NT2/D1 (cell line): ENCODE results near the gene PLK4.

Source experiments
- SUZ12 ChIP-seq: IDR thresholded peaks from 2 replicates; pipeline ENCODE4 v1.6.1; 2011; ENCODE audit not compliant: insufficient read length, insufficient read depth; ENCODE audit errors: extremely low read depth
- ZNF274 ChIP-seq: IDR thresholded peaks from 2 replicates; pipeline ENCODE4 v1.6.1; 2011; ENCODE audit warnings: mild to moderate bottlenecking, low read depth, low read length

- TF ChIP-seq SUZ12 (no peak), ZNF274 (no peak)
Measured at GRCh38 chr4:127870281-127870680, 10.4 kb upstream of the PLK4 start.
